NCI-H2227 (cell line): ENCODE data around the gene BICD1.
"Not testable (repeated sequence)": the region's sequence is repeated elsewhere in the genome, so short reads cannot be mapped to it uniquely, and the experiment has no call there.

Experiments
- DNase-seq: peaks from one replicate; lab custom pipeline; 2025; ENCODE audit not compliant: unreplicated experiment; lab: John Stamatoyannopoulos, UW

Gene BICD1

GRCh38 chr12:32106517-32107358 lies at the start of gene BICD1:
BICD1 (plus strand) TSS chr12:32106847; CDS start chr12:32107332, 485 bp downstream.
- peak; percentile 90 for DNase-seq

GRCh38 chr12:32061033-32061432 lies 45.6 kb upstream of the BICD1 start:
- DNase-seq = no peak

DNA sequence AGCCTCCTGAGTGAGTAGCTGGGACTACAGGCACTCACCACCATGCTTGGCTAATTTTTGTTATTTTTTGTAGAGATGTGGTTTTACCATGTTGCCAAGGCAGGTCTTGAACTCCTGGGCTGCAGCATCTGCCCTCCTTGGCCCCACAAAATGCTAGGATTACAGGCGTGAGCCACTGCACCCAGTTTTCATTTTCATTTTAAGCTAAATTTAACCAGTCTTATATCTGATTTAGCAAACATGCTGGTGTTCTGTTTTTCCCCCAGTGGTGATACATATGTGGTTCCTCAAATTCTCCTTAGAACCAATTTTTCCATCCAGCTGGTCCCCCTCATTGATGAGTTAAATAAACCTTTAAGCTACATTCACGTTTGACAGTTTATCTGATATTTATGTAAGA lies 43.8 kb upstream of the BICD1 start:
- no peak for DNase-seq

DNA sequence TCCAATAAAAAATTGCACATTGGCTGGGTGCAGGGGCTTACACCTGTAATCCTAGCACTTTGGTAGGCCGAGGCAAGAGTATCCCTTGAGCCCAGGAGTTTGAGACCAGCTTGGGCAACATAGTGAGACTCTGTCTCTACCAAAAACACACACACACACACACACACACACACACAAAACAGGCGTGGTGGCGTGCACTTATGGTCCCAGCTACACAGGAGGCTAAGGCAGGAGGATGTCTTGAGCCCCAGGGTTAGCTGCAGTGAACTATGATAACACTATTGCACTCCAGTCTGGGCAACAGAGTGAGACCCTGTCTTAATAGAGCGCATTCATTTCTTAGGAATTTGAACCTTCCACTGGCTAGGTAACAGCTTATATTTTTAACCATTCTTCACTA lies 42.9 kb upstream of the BICD1 start:
- DNase-seq = no peak

DNA sequence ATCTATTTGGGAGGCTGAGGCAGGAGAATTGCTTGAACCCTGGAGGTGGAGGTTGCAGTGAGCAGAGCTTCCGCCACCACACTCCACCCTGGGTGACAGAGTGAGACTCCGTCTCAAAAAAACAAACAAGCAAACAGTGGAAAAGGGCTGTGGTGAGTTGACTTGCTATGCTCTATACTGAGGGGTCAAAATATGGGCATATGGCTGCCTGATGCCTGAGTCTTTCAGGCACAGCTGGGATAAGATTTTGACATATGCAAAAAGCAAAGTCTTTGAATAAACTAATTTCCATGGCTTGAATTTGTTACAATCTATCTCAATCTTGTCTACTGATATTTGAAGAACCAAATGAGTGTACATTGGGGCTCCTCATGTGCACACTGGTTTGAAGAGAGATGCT lies 40.4 kb upstream of the BICD1 start:
- no peak for DNase-seq

- DNase-seq = no peak
These were observed 37.6 kb upstream of the BICD1 start for GRCh38 chr12:32069071-32069470.

GRCh38 chr12:32069731-32070130 lies 36.9 kb upstream of the BICD1 start:
- DNase-seq = no peak

DNA sequence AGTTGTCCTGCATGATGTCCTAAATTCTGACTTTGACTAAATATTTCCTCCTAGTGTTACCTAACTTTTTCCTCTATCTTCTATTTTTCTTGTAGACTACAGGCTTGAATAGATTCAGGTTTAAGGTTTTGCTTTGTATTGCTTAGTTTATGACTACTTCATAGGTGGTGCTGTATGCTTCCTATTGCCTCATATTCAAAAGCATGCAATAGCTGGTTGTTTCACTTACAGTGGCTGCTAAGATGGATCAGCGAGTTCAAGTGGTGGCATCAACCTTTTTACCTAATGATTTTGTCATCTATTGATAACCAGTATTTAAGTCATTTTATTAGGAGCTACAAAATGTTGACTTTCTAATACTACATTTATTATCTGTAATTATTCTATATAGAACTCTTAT lies 36.3 kb upstream of the BICD1 start:
- no peak for DNase-seq

DNA sequence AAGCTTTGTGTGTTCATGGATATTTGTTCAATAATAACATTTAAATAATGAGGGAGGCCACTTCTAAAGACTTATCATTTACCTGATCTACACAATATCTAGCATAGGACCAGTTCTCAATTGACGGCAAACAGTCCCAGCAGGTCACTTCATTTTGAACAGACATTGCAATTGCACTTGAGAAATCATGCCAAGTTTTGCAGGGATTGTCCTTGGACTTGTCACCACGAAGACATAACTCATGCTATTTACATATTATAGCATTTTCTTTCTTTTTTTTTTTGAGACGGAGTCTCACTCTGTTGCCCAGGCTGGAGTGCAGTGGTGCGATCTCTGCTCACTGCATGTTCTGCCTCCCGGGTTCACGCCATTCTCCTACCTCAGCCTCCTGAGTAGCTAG lies 34.5 kb upstream of the BICD1 start:
- DNase-seq = no peak

- no peak for DNase-seq
These were observed 32.2 kb upstream of the BICD1 start for GRCh38 chr12:32074432-32074831.

DNA sequence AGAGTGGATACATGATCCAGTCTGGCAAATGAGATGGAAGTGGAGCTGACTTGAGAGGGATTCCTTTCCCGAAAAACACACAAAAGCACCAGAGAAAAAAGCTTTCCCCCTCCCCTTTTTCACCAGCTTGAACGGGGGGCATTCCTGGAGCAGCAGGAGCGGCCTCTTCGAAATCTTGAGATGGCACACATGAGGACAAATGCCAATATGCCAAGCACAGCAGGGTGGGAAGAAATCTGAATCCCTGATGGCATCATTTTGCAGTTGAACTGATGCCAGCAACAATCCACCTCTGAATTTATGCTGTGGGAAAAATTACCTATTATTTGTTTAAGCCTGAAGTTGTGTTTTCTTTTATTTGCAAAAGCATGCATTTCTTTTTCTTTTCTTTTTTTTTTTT lies 29.7 kb upstream of the BICD1 start:
- DNase-seq = no peak

DNA sequence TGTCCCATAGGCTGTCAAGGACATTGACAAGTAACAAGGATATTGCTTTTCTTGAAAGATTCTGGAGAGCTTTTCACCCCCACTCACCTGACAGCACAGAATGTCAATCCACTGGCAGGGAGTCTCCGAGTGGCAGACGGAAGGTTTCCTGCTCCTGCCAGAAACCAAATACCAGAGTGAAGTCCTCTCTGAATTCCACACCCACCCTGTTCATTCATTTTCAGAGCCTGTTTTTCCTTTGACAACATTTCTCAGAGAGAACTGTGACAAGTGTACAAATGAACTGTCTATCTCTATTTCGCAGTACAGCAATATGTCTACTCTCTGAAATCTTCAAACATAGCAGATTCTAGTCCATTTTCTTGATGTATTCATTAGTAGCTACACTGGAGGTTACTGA lies 26.2 kb upstream of the BICD1 start:
- no peak for DNase-seq

DNA sequence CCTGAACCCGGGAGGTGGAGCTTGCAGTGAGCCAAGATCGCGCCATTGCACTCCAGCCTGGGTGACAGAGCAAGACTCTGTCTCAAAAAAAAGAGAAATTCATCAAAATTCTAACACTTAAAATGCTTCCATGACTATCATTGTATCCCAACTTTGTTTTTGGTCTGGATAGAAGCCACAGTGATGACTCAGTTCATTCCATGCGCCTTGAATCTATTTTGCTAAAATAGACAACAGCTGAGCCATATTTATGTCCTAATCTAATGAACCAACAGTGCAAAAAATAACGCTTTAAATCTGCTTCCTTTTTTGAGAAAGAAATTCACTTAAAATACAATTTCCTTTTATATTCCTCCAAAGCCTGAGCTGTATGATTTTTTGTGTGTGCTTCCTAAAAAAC lies 23.2 kb upstream of the BICD1 start:
- DNase-seq = no peak

DNA sequence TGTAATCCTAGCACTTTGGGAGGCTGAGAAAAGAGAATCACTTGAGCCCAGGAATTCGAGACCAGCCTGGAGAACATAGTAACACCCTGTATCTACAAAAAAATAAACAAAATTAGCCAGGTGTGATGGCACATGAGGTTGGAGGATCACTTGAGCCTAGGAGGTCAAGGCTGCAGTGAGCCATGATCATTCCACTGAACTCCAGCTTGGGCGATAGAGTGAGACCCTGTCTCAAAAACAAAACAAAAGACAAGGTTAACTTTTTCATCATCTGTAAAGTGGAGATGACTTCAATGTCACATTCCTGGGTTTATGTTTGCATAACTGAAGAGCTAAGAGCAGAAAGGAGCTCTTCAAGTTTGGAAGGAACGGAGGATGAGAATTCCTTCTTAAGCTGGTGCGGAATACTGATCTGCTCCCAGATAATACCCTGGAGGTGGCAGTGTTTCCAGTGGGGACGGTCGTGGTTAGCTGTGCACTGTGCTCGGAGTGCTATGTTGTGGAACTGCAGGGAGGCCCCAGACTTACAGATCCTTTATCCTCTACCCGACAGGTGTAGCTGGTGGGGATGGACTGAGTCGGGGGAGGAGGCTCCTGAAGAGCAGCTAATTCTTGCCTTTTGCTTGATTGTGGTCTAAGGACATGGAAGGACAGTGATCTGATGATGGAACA lies 22.5 kb upstream of the BICD1 start:
- no peak for DNase-seq

DNA sequence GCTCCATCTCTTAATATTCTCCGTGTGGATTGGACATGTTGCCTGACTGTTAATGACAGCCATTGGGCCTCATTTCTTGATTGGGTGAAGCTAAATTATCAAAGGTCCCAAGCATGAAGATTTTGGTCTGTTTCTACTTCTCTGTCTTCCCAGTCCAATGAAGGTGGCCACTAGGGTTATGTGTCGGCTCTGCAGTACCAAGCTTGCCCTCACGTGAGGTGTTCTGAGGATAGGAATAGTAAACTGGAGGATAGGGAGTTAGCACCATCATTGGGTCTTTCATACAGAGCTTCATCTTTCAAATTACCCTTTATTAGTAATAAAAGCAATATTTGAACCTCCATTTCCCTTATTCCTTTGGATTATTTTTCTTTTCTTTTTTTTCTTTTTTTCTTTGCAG lies 21.9 kb upstream of the BICD1 start:
- DNase-seq = no peak

DNA sequence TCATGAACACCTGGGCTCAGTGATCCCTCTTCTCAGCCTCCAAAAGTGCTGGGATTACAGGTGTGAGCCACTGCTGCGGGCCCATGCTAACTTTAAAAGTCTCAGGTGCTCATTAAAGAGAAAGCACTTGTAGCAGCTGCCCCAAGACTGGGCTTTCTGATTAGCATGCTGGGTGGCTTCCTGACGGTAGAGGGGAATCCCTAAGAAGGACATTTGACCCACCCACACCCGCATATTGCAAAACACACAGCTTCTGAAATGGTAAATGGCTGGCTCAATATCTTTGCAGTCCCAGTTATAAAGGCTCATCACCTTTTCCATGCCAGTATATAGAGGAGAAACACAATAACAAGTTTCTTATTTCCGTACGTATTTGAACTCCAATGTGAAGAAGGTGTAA lies 19.3 kb upstream of the BICD1 start:
- no peak for DNase-seq

DNA sequence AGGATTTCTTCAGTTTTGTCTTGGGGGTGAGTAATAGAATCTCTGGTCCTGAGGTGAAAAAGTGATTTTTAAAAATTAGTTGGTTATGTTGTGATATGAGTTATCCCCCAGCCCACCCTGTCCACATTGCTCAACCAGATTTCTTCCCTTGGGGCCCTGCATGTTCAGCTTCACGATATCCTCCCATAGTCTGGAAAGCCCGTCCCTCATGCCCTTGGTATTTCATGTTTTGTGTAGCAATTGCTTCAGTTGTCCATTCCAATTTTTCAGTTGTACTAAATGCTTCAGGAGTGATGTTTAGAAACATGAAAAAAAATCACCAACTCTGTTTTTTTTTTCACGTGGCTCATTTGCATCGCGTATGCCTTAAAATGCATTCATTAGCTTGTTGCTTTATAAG lies 17.5 kb upstream of the BICD1 start:
- no peak for DNase-seq

DNA sequence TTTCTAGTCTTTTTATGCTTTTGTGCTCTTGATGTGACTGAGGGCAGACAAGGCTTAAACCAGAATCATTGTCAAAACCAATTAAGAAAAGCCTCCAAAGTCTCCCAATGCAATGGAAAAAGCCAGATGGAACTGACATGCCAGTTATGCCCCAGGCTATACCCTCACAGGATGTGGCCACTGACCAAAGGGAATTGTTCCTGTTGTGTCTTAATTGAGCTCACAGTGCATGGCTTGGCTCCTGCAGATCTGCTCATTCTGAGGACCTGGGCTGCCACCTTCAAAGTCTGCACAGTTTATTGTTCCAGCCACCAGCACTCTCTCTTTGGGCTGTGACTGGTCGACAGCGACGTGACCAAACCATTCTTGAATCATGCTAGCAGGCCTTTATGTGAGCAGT lies 17.1 kb upstream of the BICD1 start:
- no peak for DNase-seq

DNA sequence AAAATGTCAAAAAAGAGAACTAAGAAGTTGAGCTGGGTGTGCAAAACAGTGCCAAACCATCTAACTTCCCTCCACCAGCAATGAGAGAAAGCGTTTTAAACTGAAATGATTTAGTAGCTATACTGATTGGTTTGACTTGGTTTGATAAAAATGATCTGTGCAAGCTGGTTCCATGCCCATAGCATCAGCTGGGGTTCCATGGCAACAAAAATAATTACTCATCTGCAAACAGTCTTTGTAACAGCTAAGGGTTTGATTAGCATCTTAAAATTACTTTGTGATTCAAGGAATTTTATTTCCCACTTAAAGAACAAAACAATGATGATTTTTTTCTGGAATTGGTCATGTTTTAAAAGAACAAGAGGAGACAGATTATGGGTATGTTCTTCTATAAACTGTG lies 15.0 kb upstream of the BICD1 start:
- no peak for DNase-seq

DNA sequence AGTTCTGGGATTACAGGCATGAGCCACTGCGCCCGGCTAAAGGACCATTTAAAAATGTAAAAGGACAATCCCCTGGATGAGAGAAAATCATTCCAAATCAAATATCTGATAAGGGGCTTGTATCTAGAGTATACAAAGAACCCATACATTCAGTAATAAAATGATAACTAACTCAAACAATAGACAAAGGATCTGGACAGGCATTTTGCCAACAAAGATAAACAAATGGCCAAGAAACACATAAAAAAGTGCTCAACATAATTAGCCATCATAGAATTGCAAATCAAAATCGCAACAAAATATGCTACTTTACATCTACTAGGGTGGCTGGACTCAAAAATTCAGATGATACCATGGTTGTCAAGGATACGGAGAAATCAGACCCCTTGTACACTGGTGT lies 8.5 kb upstream of the BICD1 start:
- no peak for DNase-seq

DNA sequence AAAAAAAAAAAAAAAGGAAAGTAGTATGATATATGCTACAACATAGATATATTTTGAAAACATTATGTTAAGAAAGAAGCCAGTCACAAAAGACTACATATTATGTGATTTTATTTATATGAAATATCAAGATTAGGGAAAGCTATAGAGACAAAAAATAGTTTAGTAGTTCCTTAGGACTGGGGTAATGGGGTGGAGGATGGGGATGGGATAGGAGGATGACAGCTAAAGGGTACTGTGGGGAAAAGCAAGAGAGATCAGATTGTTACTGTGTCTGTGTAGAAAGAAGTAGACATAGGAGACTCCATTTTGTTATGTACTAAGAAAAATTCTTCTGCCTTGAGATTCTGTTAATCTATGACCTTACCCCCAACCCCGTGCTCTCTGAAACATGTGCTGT lies 7.4 kb upstream of the BICD1 start:
- not testable (repeated sequence) for DNase-seq

- DNase-seq = no peak
These were observed 6.3 kb upstream of the BICD1 start for GRCh38 chr12:32100361-32100760.

- no peak for DNase-seq
These were observed 5.8 kb upstream of the BICD1 start for GRCh38 chr12:32100888-32101287.
